H9 (cell line): ENCODE measurements around the gene C1orf21. TPM values are rescaled to one million over a fixed set of nuclear protein-coding genes. Genes with fewer than 3 reads are reported as not detected.

Source experiments
- DNase-seq: peaks from one replicate; pipeline ENCODE4 v3.0.0-alpha.2; 2017
- H2AFZ ChIP-seq: one replicate; pipeline ENCODE4 v1.6.1; 2013; ENCODE audit warnings: mild to moderate bottlenecking, low read length, control low read depth, moderate library complexity
- H2AK5ac ChIP-seq: 2 replicates; pipeline ENCODE4 v1.6.1; 2013; ENCODE audit warnings: low read length, control low read depth, mixed read lengths; ENCODE audit not compliant: insufficient read length
- H2BK120ac ChIP-seq: one replicate; pipeline ENCODE4 v1.6.1; 2013; ENCODE audit warnings: low read depth, mild to moderate bottlenecking, low read length, control low read depth, inconsistent platforms; ENCODE audit not compliant: poor library complexity, severe bottlenecking
- H2BK12ac ChIP-seq: 2 replicates; pipeline ENCODE4 v1.6.1; 2013; ENCODE audit warnings: low read length, control low read depth, mixed read lengths, low read depth; ENCODE audit not compliant: insufficient read length
- H2BK15ac ChIP-seq: 2 replicates; pipeline ENCODE4 v1.6.1; 2013; ENCODE audit warnings: low read depth, low read length, control low read depth
- H2BK20ac ChIP-seq: one replicate; pipeline ENCODE4 v1.6.1; 2013; ENCODE audit warnings: low read depth, mild to moderate bottlenecking, low read length, control low read depth, inconsistent platforms; ENCODE audit not compliant: poor library complexity, severe bottlenecking
- H2BK5ac ChIP-seq: 2 replicates; pipeline ENCODE4 v1.6.1; 2013; ENCODE audit warnings: low read length, control low read depth, mixed read lengths; ENCODE audit not compliant: insufficient read length
- H3K14ac ChIP-seq: 2 replicates; pipeline ENCODE4 v1.6.1; 2013; ENCODE audit warnings: low read length, control low read depth; ENCODE audit not compliant: insufficient read depth
- H3K18ac ChIP-seq: 2 replicates; pipeline ENCODE4 v1.6.1; 2013; ENCODE audit warnings: low read depth, mild to moderate bottlenecking, mixed read lengths, low read length, control low read depth; ENCODE audit not compliant: insufficient read length
- H3K23ac ChIP-seq: 2 replicates; pipeline ENCODE4 v1.6.1; 2013; ENCODE audit warnings: low read length, control low read depth, mixed read lengths, low read depth; ENCODE audit not compliant: insufficient read length
- H3K23me2 ChIP-seq: 2 replicates; pipeline ENCODE4 v1.6.1; 2013; ENCODE audit warnings: low read depth, mild to moderate bottlenecking, mixed read lengths, low read length, control low read depth; ENCODE audit not compliant: insufficient read length, poor library complexity, severe bottlenecking
- H3K27ac ChIP-seq: 2 replicates; pipeline ENCODE4 v1.5.1; 2013; ENCODE audit warnings: low read length, control low read depth, mixed read lengths, low read depth; ENCODE audit not compliant: insufficient read length
- H3K27me3 ChIP-seq: 2 replicates; pipeline ENCODE4 v1.6.1; 2013; ENCODE audit warnings: low read length, control low read depth, inconsistent platforms; ENCODE audit not compliant: insufficient read depth
- H3K4ac ChIP-seq: 2 replicates; pipeline ENCODE4 v1.6.1; 2013; ENCODE audit warnings: low read depth, mild to moderate bottlenecking, control low read depth, inconsistent platforms, low read length, moderate library complexity
- H3K4me1 ChIP-seq: 2 replicates; pipeline ENCODE4 v1.6.1; 2013; ENCODE audit warnings: low read length, control low read depth, inconsistent platforms; ENCODE audit not compliant: insufficient read depth
- H3K4me2 ChIP-seq: 2 replicates; pipeline ENCODE4 v1.6.1; 2013; ENCODE audit warnings: low read length, control low read depth, mixed read lengths; ENCODE audit not compliant: insufficient read length, insufficient read depth
- H3K56ac ChIP-seq: 2 replicates; pipeline ENCODE4 v1.6.1; 2013; ENCODE audit warnings: low read depth, mild to moderate bottlenecking, mixed read lengths, low read length, control low read depth; ENCODE audit not compliant: insufficient read length
- H3K79me1 ChIP-seq: 2 replicates; pipeline ENCODE4 v1.6.1; 2013; ENCODE audit warnings: low read depth, mild to moderate bottlenecking, moderate library complexity, low read length, control low read depth, inconsistent platforms; ENCODE audit not compliant: insufficient read depth, poor library complexity, severe bottlenecking
- H3K79me2 ChIP-seq: 2 replicates; pipeline ENCODE4 v1.6.1; 2013; ENCODE audit warnings: low read length, control low read depth, inconsistent platforms; ENCODE audit not compliant: insufficient read depth
- H3K9ac ChIP-seq: 2 replicates; pipeline ENCODE4 v1.6.1; 2013; ENCODE audit warnings: low read length, control low read depth, mixed read lengths; ENCODE audit not compliant: insufficient read length; ENCODE audit errors: extremely low read depth
- H3K9me3 ChIP-seq: one replicate; pipeline ENCODE4 v1.6.1; 2013; ENCODE audit warnings: low read depth, low read length, inconsistent platforms; ENCODE audit not compliant: control insufficient read depth
- H3T11ph ChIP-seq: one replicate; pipeline ENCODE4 v1.6.1; 2013; ENCODE audit warnings: mild to moderate bottlenecking, low read length, control low read depth, inconsistent platforms
- H4K20me1 ChIP-seq: one replicate; pipeline ENCODE4 v1.6.1; 2013; ENCODE audit not compliant: control insufficient read depth, insufficient read length, insufficient read depth
- H4K5ac ChIP-seq: 2 replicates; pipeline ENCODE4 v1.6.1; 2013; ENCODE audit warnings: low read depth, mild to moderate bottlenecking, mixed read lengths, low read length, control low read depth; ENCODE audit not compliant: insufficient read length
- H4K8ac ChIP-seq: replicated peaks from 2 replicates; pipeline ENCODE4 v1.6.1; 2013; ENCODE audit warnings: low read length, control low read depth, mixed read lengths, low read depth; ENCODE audit not compliant: insufficient read length
- H4K91ac ChIP-seq: 2 replicates; pipeline ENCODE4 v1.6.1; 2013; ENCODE audit warnings: low read depth, mild to moderate bottlenecking, moderate library complexity, mixed read lengths, low read length, control low read depth; ENCODE audit not compliant: insufficient read length
- H3K27ac Mint-ChIP-seq, 3 experiments: 2 replicates in 2 of 3; 3 replicates in 1 of 3; pipeline ENCODE4 v1.8.0; 2020 to 2021; ENCODE audit warnings: mixed read lengths in 3 of 3, mild to moderate bottlenecking in 1 of 3, moderate library complexity in 1 of 3
- H3K27me3 Mint-ChIP-seq: 2 replicates; pipeline ENCODE4 v1.8.0; 2021; ENCODE audit warnings: low read depth, mild to moderate bottlenecking, moderate library complexity, mixed read lengths
- H3K36me3 Mint-ChIP-seq, 3 experiments: 2 replicates in 2 of 3; 3 replicates in 1 of 3; pipeline ENCODE4 v1.8.0; 2020 to 2021; ENCODE audit warnings: low read depth in 3 of 3, mixed read lengths in 3 of 3; ENCODE audit not compliant: insufficient read depth in 1 of 3
- H3K4me1 Mint-ChIP-seq, 2 experiments: 2 replicates each; pipeline ENCODE4 v1.8.0; 2020; ENCODE audit warnings: mixed read lengths in 2 of 2
- H3K4me3 Mint-ChIP-seq, 2 experiments: 2 replicates in 1 of 2; 3 replicates in 1 of 2; pipeline ENCODE4 v1.8.0; 2020 to 2021; ENCODE audit warnings: mild to moderate bottlenecking in 2 of 2, mixed read lengths in 2 of 2, moderate library complexity in 1 of 2
- H3K9me3 Mint-ChIP-seq, 2 experiments: 2 replicates in 1 of 2; 3 replicates in 1 of 2; pipeline ENCODE4 v1.8.0; 2020; ENCODE audit warnings: mild to moderate bottlenecking in 2 of 2, mixed read lengths in 2 of 2, moderate library complexity in 1 of 2
- WGBS: extraction: QIAGEN DNeasy Blood & Tissue Kit; methylation state at CpG from one replicate; pipeline ENCODE4 v1.1.7; 2013; ENCODE audit warnings: missing lambda C conversion rate, low lambda C conversion rate, mixed read lengths; ENCODE audit not compliant: insufficient read length; ENCODE audit errors: extremely low coverage; 5-methylcytosine and 5-hydroxymethylcytosine counted together
- total RNA-seq: library from RNA; stranded (reverse); gene quantifications from 2 replicates; pipeline ENCODE4 v1.2.1, GENCODE V29; 2021
- TF ChIP-seq, protein P1 (sequence below): fragments of 200-600 bp; sonication (generic); conservative IDR thresholded peaks from 3 replicates; pipeline ENCODE4 v1.8.0; 2021; ENCODE audit warnings: antibody characterized with exemption, mild to moderate bottlenecking

The C1orf21 gene
- total RNA-seq, 1 experiment from 2014 or later = 36.0 TPM

DNA sequence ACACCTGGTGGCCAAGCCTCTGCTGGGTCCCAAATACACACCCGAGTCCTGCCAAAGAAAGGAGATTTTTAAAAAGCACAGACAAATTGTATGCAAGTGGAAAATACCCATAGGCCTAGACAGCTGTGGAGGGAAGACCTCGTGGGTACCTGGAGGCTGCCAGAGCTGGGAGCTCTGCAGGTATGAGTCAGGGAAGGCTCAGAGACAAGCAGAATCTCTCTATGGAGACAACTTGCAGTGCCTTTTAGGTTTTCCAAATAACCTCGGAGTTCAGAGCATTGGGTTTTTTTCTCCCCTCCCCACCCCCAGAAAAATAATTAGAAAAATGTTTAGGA lies 240.1 kb downstream of the C1orf21 start:
- TF ChIP-seq, protein P1, sequence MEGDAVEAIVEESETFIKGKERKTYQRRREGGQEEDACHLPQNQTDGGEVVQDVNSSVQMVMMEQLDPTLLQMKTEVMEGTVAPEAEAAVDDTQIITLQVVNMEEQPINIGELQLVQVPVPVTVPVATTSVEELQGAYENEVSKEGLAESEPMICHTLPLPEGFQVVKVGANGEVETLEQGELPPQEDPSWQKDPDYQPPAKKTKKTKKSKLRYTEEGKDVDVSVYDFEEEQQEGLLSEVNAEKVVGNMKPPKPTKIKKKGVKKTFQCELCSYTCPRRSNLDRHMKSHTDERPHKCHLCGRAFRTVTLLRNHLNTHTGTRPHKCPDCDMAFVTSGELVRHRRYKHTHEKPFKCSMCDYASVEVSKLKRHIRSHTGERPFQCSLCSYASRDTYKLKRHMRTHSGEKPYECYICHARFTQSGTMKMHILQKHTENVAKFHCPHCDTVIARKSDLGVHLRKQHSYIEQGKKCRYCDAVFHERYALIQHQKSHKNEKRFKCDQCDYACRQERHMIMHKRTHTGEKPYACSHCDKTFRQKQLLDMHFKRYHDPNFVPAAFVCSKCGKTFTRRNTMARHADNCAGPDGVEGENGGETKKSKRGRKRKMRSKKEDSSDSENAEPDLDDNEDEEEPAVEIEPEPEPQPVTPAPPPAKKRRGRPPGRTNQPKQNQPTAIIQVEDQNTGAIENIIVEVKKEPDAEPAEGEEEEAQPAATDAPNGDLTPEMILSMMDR = no peak
- no peak overlapping the region for H2AK5ac ChIP-seq
- Mint-ChIP-seq H3K27ac (0 out of 7 replicates have a peak overlapping the region, but pooled peaks of 1 of the 3 experiments have one; percentile 17), H3K4me1 (peaks cover 15 to 16% of the 10 kb centered on the region in 2 experiments), H3K27me3 (no peaks in the 10 kb centered on the region), H3K4me3 (no peak overlapping the region), H3K36me3 (peaks cover 0 to 4% (median 0%) of the 10 kb centered on the region in 3 experiments; a peak in 2 of 7 replicates), H3K9me3 (no peaks in the 10 kb centered on the region)
- no peak overlapping the region for H3K27ac ChIP-seq
- H3K18ac ChIP-seq = no peak overlapping the region
- H2BK12ac ChIP-seq = no peak overlapping the region
- no peak overlapping the region for H3K23ac ChIP-seq
- no peak overlapping the region for H3K9ac ChIP-seq
- H2BK15ac ChIP-seq = no peak overlapping the region
- no peak overlapping the region for H2BK20ac ChIP-seq
- no peak overlapping the region for H3K4me2 ChIP-seq
- H4K5ac ChIP-seq = no peak overlapping the region
- DNase-seq = no peak
- H3K79me1 ChIP-seq = no peaks in the 10 kb centered on the region
- no peaks in the 10 kb centered on the region for H4K20me1 ChIP-seq
- no peak overlapping the region for H2BK5ac ChIP-seq
- H3K4me1 ChIP-seq = no peaks in the 10 kb centered on the region; the same call in 1 of the 2 replicates
- no peak overlapping the region for H4K91ac ChIP-seq
- no peak overlapping the region for H3K14ac ChIP-seq
- H2AFZ ChIP-seq = no peak overlapping the region
- no peaks in the 10 kb centered on the region for H3K79me2 ChIP-seq
- H3K27me3 ChIP-seq = no peaks in the 10 kb centered on the region; the same call in 1 of the 2 replicates
- H3K9me3 ChIP-seq = no peaks in the 10 kb centered on the region
- no peak overlapping the region for H3K56ac ChIP-seq
- WGBS = no CpG with 5 or more reads among the region's 3 CpGs
- no peak overlapping the region for H2BK120ac ChIP-seq
- H3T11ph ChIP-seq = no peak overlapping the region
- H3K4ac ChIP-seq = no peak overlapping the region
- H4K8ac ChIP-seq = no peak overlapping the region
- no peaks in the 10 kb centered on the region for H3K23me2 ChIP-seq
